IPS DF 19.7 (cell line): ENCODE measurements around the gene TYW1.
"Not testable (repeated sequence)": the region's sequence is repeated elsewhere in the genome, so short reads cannot be mapped to it uniquely, and the experiment has no call there.

Experiments
- DNase-seq: peaks from one replicate; pipeline ENCODE4 v3.0.0-alpha.2; 2013; ENCODE audit warnings: low read depth, low spot score

Gene TYW1

GRCh38 chr7:67251986-67252558 lies 255.4 kb downstream of the TYW1 start:
- DNase-seq: no peak

- DNase-seq: not testable (repeated sequence)
Measured at GRCh38 chr7:67255076-67255475, 258.4 kb downstream of the TYW1 start.

- not testable (repeated sequence) for DNase-seq
Measured at GRCh38 chr7:67257779-67258178, 261.1 kb downstream of the TYW1 start.

GRCh38 chr7:67259363-67259762 lies 262.7 kb downstream of the TYW1 start:
- DNase-seq: not testable (repeated sequence)

GRCh38 chr7:67260166-67260586 lies 263.5 kb downstream of the TYW1 start:
- not testable (repeated sequence) for DNase-seq

- not testable (repeated sequence) for DNase-seq
Measured at GRCh38 chr7:67264000-67264399, 267.4 kb downstream of the TYW1 start.

GRCh38 chr7:67266070-67266469 lies 269.4 kb downstream of the TYW1 start:
- DNase-seq: not testable (repeated sequence)

GRCh38 chr7:67267914-67268313 lies 271.3 kb downstream of the TYW1 start:
- DNase-seq: no peak

GRCh38 chr7:67269916-67270315 lies 273.3 kb downstream of the TYW1 start:
- DNase-seq: not testable (repeated sequence)
